ENCODE results near the gene STAG3. TPM values are rescaled to one million over a fixed set of nuclear protein-coding genes. Genes with fewer than 3 reads are reported as not detected.

Gene STAG3
- total and polyA plus RNA-seq, 2 of the 8 experiments (the other 6 are each of a cell fraction or from before 2014, with no cell fraction given) = 1.3 to 3.3 TPM

GRCh38 chr7:100171840-100172239, 5.9 kb upstream of the STAG3 start (continued):
- TF ChIP-seq CTCF (IDR thresholded peaks at IDR 0.05; ENCODE audit: control extremely low read depth in 1 of 3, insufficient read depth in 1 of 3, low read depth in 1 of 3, low read length in 3 of 3) (no peak), CTBP2 (IDR thresholded peaks at IDR 0.05; ENCODE audit: borderline replicate concordance, insufficient read depth, insufficient read length, low read length) (no peak), KDM4A (IDR thresholded peaks at IDR 0.05; ENCODE audit: low read depth, low read length, severe bottlenecking) (no peak), ATF3 (IDR thresholded peaks at IDR 0.05; ENCODE audit: insufficient read depth, low read depth, low read length) (no peak), SUZ12 (IDR thresholded peaks at IDR 0.05; ENCODE audit: low read length) (no peak), SIX5 (IDR thresholded peaks at IDR 0.05; ENCODE audit: low read depth, low read length) (no peak), KDM5A (IDR thresholded peaks at IDR 0.05; ENCODE audit: low read length) (no peak), EGR1 (IDR thresholded peaks at IDR 0.05; ENCODE audit: borderline replicate concordance, low read depth, low read length) (no peak), CBX8 (IDR thresholded peaks at IDR 0.05; ENCODE audit: borderline replicate concordance, low read depth, low read length) (no peak)

Measured in H1 (cell line).